HL-60/S4 (cell line): ENCODE results near the gene CPXM1.
"Not testable (repeated sequence)": the region's sequence is repeated elsewhere in the genome, so short reads cannot be mapped to it uniquely, and the experiment has no call there.

Experiments used
- in situ Hi-C: fragments of 300-500 bp; cut with MboI; formaldehyde crosslinking; loops from 2 replicates; pipeline ENCODE4 v1.14.3; 2022; ENCODE audit warnings: low sequenced_read_pairs

The CPXM1 gene

GRCh38 chr20:2770091-2770490 lies 30.3 kb downstream of the CPXM1 start:
- in situ Hi-C loops: not testable (repeated sequence)

- in situ Hi-C loops: no loop called here
Observed at GRCh38 chr20:2768632-2769015, 31.8 kb downstream of the CPXM1 start.

- in situ Hi-C loops: no loop called here
Observed at GRCh38 chr20:2767768-2768631, 32.4 kb downstream of the CPXM1 start.

GRCh38 chr20:2763186-2763585 lies 37.2 kb downstream of the CPXM1 start:
- in situ Hi-C loops: no loop called here

- in situ Hi-C loops: no loop called here
Observed at GRCh38 chr20:2762578-2763131, 37.8 kb downstream of the CPXM1 start.

GRCh38 chr20:2761885-2762284 lies 38.5 kb downstream of the CPXM1 start:
- in situ Hi-C loops: no loop called here

- in situ Hi-C loops: no loop called here
Observed at GRCh38 chr20:2760952-2761305, 39.5 kb downstream of the CPXM1 start.

GRCh38 chr20:2760297-2760951 lies 40.0 kb downstream of the CPXM1 start:
- in situ Hi-C loops: no loop called here

- in situ Hi-C loops: no loop called here
Observed at GRCh38 chr20:2759603-2760296, 40.7 kb downstream of the CPXM1 start.

- in situ Hi-C loops: no loop called here
Observed at GRCh38 chr20:2759143-2759542, 41.3 kb downstream of the CPXM1 start.

GRCh38 chr20:2757969-2758368 lies 42.5 kb downstream of the CPXM1 start:
- in situ Hi-C loops: no loop called here

- in situ Hi-C loops: no loop called here
Observed at GRCh38 chr20:2757001-2757400, 43.4 kb downstream of the CPXM1 start.

- in situ Hi-C loops: no loop called here
Observed at GRCh38 chr20:2756056-2756611, 44.3 kb downstream of the CPXM1 start.

GRCh38 chr20:2755451-2756055 lies 44.9 kb downstream of the CPXM1 start:
- in situ Hi-C loops: no loop called here

GRCh38 chr20:2754424-2754823 lies 46.0 kb downstream of the CPXM1 start:
- in situ Hi-C loops: no loop called here

- in situ Hi-C loops: no loop called here
Observed at GRCh38 chr20:2753461-2754040, 46.9 kb downstream of the CPXM1 start.

GRCh38 chr20:2752567-2753460 lies 47.6 kb downstream of the CPXM1 start:
- in situ Hi-C loops: no loop called here

- in situ Hi-C loops: no loop called here
Observed at GRCh38 chr20:2751878-2752566, 48.4 kb downstream of the CPXM1 start.

- in situ Hi-C loops: no loop called here
Observed at GRCh38 chr20:2751347-2751877, 49.0 kb downstream of the CPXM1 start.
